ENCODE data around the gene PAPLN.

The PAPLN gene

DNA sequence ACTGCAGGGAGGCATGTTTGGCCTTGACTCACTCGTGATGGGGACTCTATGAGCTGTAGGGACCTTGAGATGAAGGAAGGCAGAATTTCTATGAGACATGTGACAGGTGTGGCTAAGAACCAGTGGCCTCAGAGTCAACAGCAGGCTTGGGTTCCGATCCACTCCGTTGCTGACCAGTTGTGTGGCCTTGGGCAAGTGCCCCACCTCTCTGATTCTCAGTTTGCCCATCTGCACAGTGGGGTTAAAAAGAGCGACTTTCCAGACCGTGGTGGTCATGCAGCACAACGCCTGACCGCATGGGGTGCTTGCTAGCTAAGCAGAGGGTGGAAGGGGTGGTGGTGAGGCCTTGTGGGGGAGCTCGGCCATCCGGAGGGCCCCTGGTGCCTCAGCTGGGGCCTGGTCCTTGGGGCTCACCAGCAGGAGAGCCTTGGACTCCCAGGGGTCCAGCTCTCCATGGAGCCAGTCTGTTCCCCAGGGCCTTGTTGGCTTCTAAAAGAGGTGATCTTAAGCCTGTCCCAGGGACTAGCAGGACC is 18.5 kb downstream of the PAPLN start:
- no peak overlapping the region for H4K91ac ChIP-seq (ENCODE audit: low read depth, low read length)
- no peak overlapping the region for H4K8ac ChIP-seq (ENCODE audit: low read depth, low read length)
- no peak overlapping the region for H2BK12ac ChIP-seq (ENCODE audit: low read length)
- no peaks in the 10 kb centered on the region for H3K27me3 ChIP-seq (ENCODE audit: insufficient read depth, low read length)
- no peak overlapping the region for H3K27ac ChIP-seq (ENCODE audit: low read depth, low read length)
- no peak for DNase-seq
- H3K23ac ChIP-seq (ENCODE audit: low read length), result no peak overlapping the region
- H3K9me3 ChIP-seq (ENCODE audit: insufficient read depth, low read depth, low read length), result no peaks in the 10 kb centered on the region
- H3K9ac ChIP-seq (ENCODE audit: low read length), result no peak overlapping the region
- no peak overlapping the region for H2AFZ ChIP-seq (ENCODE audit: insufficient read depth, low read length, poor library complexity)
- no peaks in the 10 kb centered on the region for H3K79me2 ChIP-seq (ENCODE audit: control insufficient read depth, insufficient read depth, low read length, poor library complexity)
- H2BK120ac ChIP-seq (ENCODE audit: insufficient read depth, low read length, poor library complexity), result no peak overlapping the region
- no peak overlapping the region for H3K4me3 ChIP-seq (ENCODE audit: low read depth, low read length)
- no peaks in the 10 kb centered on the region for H3K4me1 ChIP-seq (ENCODE audit: control insufficient read depth in 1 of 2, insufficient read depth in 2 of 2, low read length in 2 of 2)
- no peak overlapping the region for H3K4me2 ChIP-seq (ENCODE audit: low read length)
- no peak overlapping the region for H3K18ac ChIP-seq (ENCODE audit: low read length)
- no peak overlapping the region for H2AK5ac ChIP-seq (ENCODE audit: low read length)
- H2BK5ac ChIP-seq (ENCODE audit: low read depth, low read length, poor library complexity), result no peak overlapping the region
- no peak overlapping the region for H3K14ac ChIP-seq (ENCODE audit: low read length)
- H3K4ac ChIP-seq (ENCODE audit: low read depth, low read length), result no peak overlapping the region
- no peak overlapping the region for H4K12ac ChIP-seq (ENCODE audit: low read depth, low read length)
- WGBS (ENCODE audit: extremely low coverage, insufficient coverage, insufficient read length), result no CpG with 5 or more reads among the region's 9 CpGs
- no peaks in the 10 kb centered on the region for H3K79me1 ChIP-seq (ENCODE audit: low read length)
- no peaks in the 10 kb centered on the region for H3K36me3 ChIP-seq (ENCODE audit: control insufficient read depth in 1 of 2, insufficient read depth in 2 of 2, low read length in 2 of 2)

DNA sequence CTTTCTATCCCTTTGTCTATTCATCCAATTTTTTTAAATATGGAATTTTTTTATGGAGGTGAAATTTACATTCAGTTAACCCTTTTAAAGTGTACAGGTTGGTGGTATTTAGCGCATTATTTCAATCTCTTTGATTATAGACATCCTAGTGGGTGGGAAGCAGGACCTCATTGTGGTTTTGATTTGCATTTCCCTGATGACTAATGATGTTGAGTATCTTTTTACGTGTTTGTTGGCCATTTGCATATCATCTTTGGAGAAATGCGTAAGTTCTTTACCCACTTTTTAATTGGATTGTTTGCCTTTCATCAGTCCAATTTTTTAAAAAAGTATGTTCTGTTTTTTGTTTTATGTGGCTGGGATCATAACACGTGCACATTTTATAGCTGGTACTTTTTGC is 20.8 kb downstream of the PAPLN start:
- no peak overlapping the region for H3K27ac ChIP-seq (ENCODE audit: low read depth, low read length)
- H2AFZ ChIP-seq (ENCODE audit: insufficient read depth, low read length, poor library complexity), result no peak overlapping the region
- no peaks in the 10 kb centered on the region for H3K27me3 ChIP-seq (ENCODE audit: insufficient read depth, low read length)
- no peak overlapping the region for H3K4me3 ChIP-seq (ENCODE audit: low read depth, low read length)
- no peaks in the 10 kb centered on the region for H3K79me2 ChIP-seq (ENCODE audit: control insufficient read depth, insufficient read depth, low read length, poor library complexity)
- WGBS (ENCODE audit: extremely low coverage, insufficient coverage, insufficient read length), result no CpG with 5 or more reads among the region's 4 CpGs
- no peak overlapping the region for H2BK120ac ChIP-seq (ENCODE audit: insufficient read depth, low read length, poor library complexity)
- no peaks in the 10 kb centered on the region for H3K79me1 ChIP-seq (ENCODE audit: low read length)
- H3K18ac ChIP-seq (ENCODE audit: low read length), result no peak overlapping the region
- no peak overlapping the region for H3K4me2 ChIP-seq (ENCODE audit: low read length)
- no peak overlapping the region for H3K23ac ChIP-seq (ENCODE audit: low read length)
- H2BK12ac ChIP-seq (ENCODE audit: low read length), result no peak overlapping the region
- H3K4me1 ChIP-seq (ENCODE audit: control insufficient read depth in 1 of 2, insufficient read depth in 2 of 2, low read length in 2 of 2), result no peaks in the 10 kb centered on the region
- H4K91ac ChIP-seq (ENCODE audit: low read depth, low read length), result no peak overlapping the region
- H4K12ac ChIP-seq (ENCODE audit: low read depth, low read length), result no peak overlapping the region
- H3K4ac ChIP-seq (ENCODE audit: low read depth, low read length), result no peak overlapping the region
- H2AK5ac ChIP-seq (ENCODE audit: low read length), result no peak overlapping the region
- no peak overlapping the region for H4K8ac ChIP-seq (ENCODE audit: low read depth, low read length)
- DNase-seq, result no peak
- H3K14ac ChIP-seq (ENCODE audit: low read length), result no peak overlapping the region
- H3K36me3 ChIP-seq (ENCODE audit: control insufficient read depth in 1 of 2, insufficient read depth in 2 of 2, low read length in 2 of 2), result no peaks in the 10 kb centered on the region
- no peak overlapping the region for H3K9ac ChIP-seq (ENCODE audit: low read length)
- H3K9me3 ChIP-seq (ENCODE audit: insufficient read depth, low read depth, low read length), result no peaks in the 10 kb centered on the region
- no peak overlapping the region for H2BK5ac ChIP-seq (ENCODE audit: low read depth, low read length, poor library complexity)

- Histone ChIP-seq H3K4me2 (ENCODE audit: low read length) (no peak overlapping the region), H2BK12ac (ENCODE audit: low read length) (no peak overlapping the region), H3K27me3 (ENCODE audit: insufficient read depth, low read length) (no peaks in the 10 kb centered on the region), H3K23ac (ENCODE audit: low read length) (no peak overlapping the region), H2BK5ac (ENCODE audit: low read depth, low read length, poor library complexity) (no peak overlapping the region), H3K4me1 (ENCODE audit: control insufficient read depth in 1 of 2, insufficient read depth in 2 of 2, low read length in 2 of 2) (no peaks in the 10 kb centered on the region), H3K4ac (ENCODE audit: low read depth, low read length) (no peak overlapping the region), H3K79me2 (ENCODE audit: control insufficient read depth, insufficient read depth, low read length, poor library complexity) (no peaks in the 10 kb centered on the region), H4K12ac (ENCODE audit: low read depth, low read length) (no peak overlapping the region), H3K9me3 (ENCODE audit: insufficient read depth, low read depth, low read length) (no peaks in the 10 kb centered on the region), H2AK5ac (ENCODE audit: low read length) (no peak overlapping the region), H3K9ac (ENCODE audit: low read length) (no peak overlapping the region), H2AFZ (ENCODE audit: insufficient read depth, low read length, poor library complexity) (no peak overlapping the region), H3K27ac (ENCODE audit: low read depth, low read length) (no peak overlapping the region), H4K8ac (ENCODE audit: low read depth, low read length) (no peak overlapping the region), H3K79me1 (ENCODE audit: low read length) (no peaks in the 10 kb centered on the region), H3K14ac (ENCODE audit: low read length) (no peak overlapping the region), H4K91ac (ENCODE audit: low read depth, low read length) (no peak overlapping the region), H3K36me3 (ENCODE audit: control insufficient read depth in 1 of 2, insufficient read depth in 2 of 2, low read length in 2 of 2) (no peaks in the 10 kb centered on the region), H2BK120ac (ENCODE audit: insufficient read depth, low read length, poor library complexity) (no peak overlapping the region), H3K18ac (ENCODE audit: low read length) (no peak overlapping the region), H3K4me3 (ENCODE audit: low read depth, low read length) (no peak overlapping the region)
- no CpG with 5 or more reads among the region's 20 CpGs for WGBS (ENCODE audit: extremely low coverage, insufficient coverage, insufficient read length)
- no peak for DNase-seq
Observed at GRCh38 chr14:73258845-73259611, 21.7 kb downstream of the PAPLN start.

DNA sequence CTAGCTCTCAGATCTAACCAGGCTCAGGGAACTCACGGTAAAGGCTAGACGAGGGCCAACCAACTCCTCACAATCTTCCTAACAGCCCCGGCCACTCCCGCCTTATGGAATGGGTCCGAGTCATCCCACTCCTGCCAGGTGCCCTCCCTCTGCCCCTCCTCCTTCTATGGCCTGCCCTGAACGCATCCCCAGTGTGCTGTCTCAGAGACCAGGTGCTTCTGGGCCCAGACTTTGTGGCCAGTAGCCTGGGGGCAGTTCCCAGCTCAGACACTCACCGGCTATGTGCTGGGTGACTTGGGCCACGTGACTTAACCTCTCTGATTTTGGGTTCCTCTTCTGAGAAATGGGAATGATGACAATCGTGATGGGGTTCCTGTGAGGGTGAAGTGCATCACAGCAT is 22.5 kb downstream of the PAPLN start:
- no peaks in the 10 kb centered on the region for H3K79me2 ChIP-seq (ENCODE audit: control insufficient read depth, insufficient read depth, low read length, poor library complexity)
- no peak overlapping the region for H3K18ac ChIP-seq (ENCODE audit: low read length)
- no peak overlapping the region for H2BK12ac ChIP-seq (ENCODE audit: low read length)
- WGBS (ENCODE audit: extremely low coverage, insufficient coverage, insufficient read length), result no CpG with 5 or more reads among the region's 9 CpGs
- H2BK5ac ChIP-seq (ENCODE audit: low read depth, low read length, poor library complexity), result no peak overlapping the region
- H3K4ac ChIP-seq (ENCODE audit: low read depth, low read length), result no peak overlapping the region
- H3K36me3 ChIP-seq (ENCODE audit: control insufficient read depth in 1 of 2, insufficient read depth in 2 of 2, low read length in 2 of 2), result no peaks in the 10 kb centered on the region
- no peak overlapping the region for H2BK120ac ChIP-seq (ENCODE audit: insufficient read depth, low read length, poor library complexity)
- H3K27me3 ChIP-seq (ENCODE audit: insufficient read depth, low read length), result no peaks in the 10 kb centered on the region
- H2AFZ ChIP-seq (ENCODE audit: insufficient read depth, low read length, poor library complexity), result no peak overlapping the region
- no peak overlapping the region for H3K4me3 ChIP-seq (ENCODE audit: low read depth, low read length)
- no peak overlapping the region for H3K9ac ChIP-seq (ENCODE audit: low read length)
- H3K4me2 ChIP-seq (ENCODE audit: low read length), result no peak overlapping the region
- peak in 1 of 2 donors; percentile 25 for DNase-seq
- H2AK5ac ChIP-seq (ENCODE audit: low read length), result no peak overlapping the region
- H3K23ac ChIP-seq (ENCODE audit: low read length), result no peak overlapping the region
- H3K4me1 ChIP-seq (ENCODE audit: control insufficient read depth in 1 of 2, insufficient read depth in 2 of 2, low read length in 2 of 2), result no peaks in the 10 kb centered on the region
- H3K27ac ChIP-seq (ENCODE audit: low read depth, low read length), result no peak overlapping the region
- H4K8ac ChIP-seq (ENCODE audit: low read depth, low read length), result no peak overlapping the region
- no peaks in the 10 kb centered on the region for H3K79me1 ChIP-seq (ENCODE audit: low read length)
- H4K91ac ChIP-seq (ENCODE audit: low read depth, low read length), result no peak overlapping the region
- H3K14ac ChIP-seq (ENCODE audit: low read length), result no peak overlapping the region
- no peaks in the 10 kb centered on the region for H3K9me3 ChIP-seq (ENCODE audit: insufficient read depth, low read depth, low read length)
- no peak overlapping the region for H4K12ac ChIP-seq (ENCODE audit: low read depth, low read length)

Measured in trophoblast cell (in vitro differentiated cells and primary cell).